ENCODE results near the gene ERLEC1. TPM values are rescaled to one million over a fixed set of nuclear protein-coding genes. Genes with fewer than 3 reads are reported as not detected.
"Not testable (repeated sequence)": the region's sequence is repeated elsewhere in the genome, so short reads cannot be mapped to it uniquely, and the experiment has no call there.

The ERLEC1 gene
- total RNA-seq, 1 donor from 2014 or later, result 44.9 TPM

GRCh38 chr2:53826587-53827397, 39.9 kb downstream of the ERLEC1 start:
- no peak overlapping the region for H3K9ac ChIP-seq (ENCODE audit: low read depth in 1 of 3, low read length in 3 of 3)
- no peak overlapping the region for H3K27ac ChIP-seq (ENCODE audit: low read depth, low read length)
- H3K27me3 ChIP-seq (ENCODE audit: control insufficient read depth in 3 of 3, insufficient read depth in 3 of 3, low read length in 3 of 3), result no peaks in the 10 kb centered on the region
- no peaks in the 10 kb centered on the region for H3K9me3 ChIP-seq (ENCODE audit: control insufficient read depth in 3 of 3, low read length in 3 of 3)
- H3K36me3 ChIP-seq (ENCODE audit: control insufficient read depth in 3 of 3, insufficient read depth in 3 of 3, low read length in 3 of 3), result peaks cover 0 to 2% (median 0%) of the 10 kb centered on the region in 3 donors
- H3K4me1 ChIP-seq (ENCODE audit: control insufficient read depth in 3 of 3, insufficient read depth in 3 of 3, low read length in 3 of 3), result peaks cover 0 to 4% (median 3%) of the 10 kb centered on the region in 3 donors
- no peak overlapping the region for H3K4me3 ChIP-seq (ENCODE audit: low read length in 3 of 3)

- Histone ChIP-seq H3K27ac (ENCODE audit: low read depth, low read length) (no peak overlapping the region), H3K9me3 (ENCODE audit: control insufficient read depth in 3 of 3, low read length in 3 of 3) (no peaks in the 10 kb centered on the region), H3K4me1 (ENCODE audit: control insufficient read depth in 3 of 3, insufficient read depth in 3 of 3, low read length in 3 of 3) (peaks cover 0 to 4% (median 3%) of the 10 kb centered on the region in 3 donors), H3K27me3 (ENCODE audit: control insufficient read depth in 3 of 3, insufficient read depth in 3 of 3, low read length in 3 of 3) (no peaks in the 10 kb centered on the region), H3K36me3 (ENCODE audit: control insufficient read depth in 3 of 3, insufficient read depth in 3 of 3, low read length in 3 of 3) (peaks cover 0 to 2% (median 0%) of the 10 kb centered on the region in 3 donors), H3K4me3 (ENCODE audit: low read length in 3 of 3) (no peak overlapping the region), H3K9ac (ENCODE audit: low read depth in 1 of 3, low read length in 3 of 3) (no peak overlapping the region)
Observed at GRCh38 chr2:53827398-53828175, 40.7 kb downstream of the ERLEC1 start.

GRCh38 chr2:53828331-53828730, 41.5 kb downstream of the ERLEC1 start:
- Histone ChIP-seq H3K9me3 (ENCODE audit: control insufficient read depth in 3 of 3, low read length in 3 of 3) (no peaks in the 10 kb centered on the region), H3K27me3 (ENCODE audit: control insufficient read depth in 3 of 3, insufficient read depth in 3 of 3, low read length in 3 of 3) (no peaks in the 10 kb centered on the region), H3K4me3 (ENCODE audit: low read length in 3 of 3) (no peak overlapping the region), H3K27ac (ENCODE audit: low read depth, low read length) (no peak overlapping the region), H3K9ac (ENCODE audit: low read depth in 1 of 3, low read length in 3 of 3) (no peak overlapping the region), H3K4me1 (ENCODE audit: control insufficient read depth in 3 of 3, insufficient read depth in 3 of 3, low read length in 3 of 3) (peaks cover 0 to 4% (median 3%) of the 10 kb centered on the region in 3 donors), H3K36me3 (ENCODE audit: control insufficient read depth in 3 of 3, insufficient read depth in 3 of 3, low read length in 3 of 3) (peaks cover 0 to 2% (median 0%) of the 10 kb centered on the region in 3 donors)

GRCh38 chr2:53829273-53829979, 42.6 kb downstream of the ERLEC1 start:
- H3K36me3 ChIP-seq (ENCODE audit: control insufficient read depth in 3 of 3, insufficient read depth in 3 of 3, low read length in 3 of 3), result peaks cover 0 to 2% (median 0%) of the 10 kb centered on the region in 3 donors
- H3K9me3 ChIP-seq (ENCODE audit: control insufficient read depth in 3 of 3, low read length in 3 of 3), result no peaks in the 10 kb centered on the region
- H3K4me3 ChIP-seq (ENCODE audit: low read length in 3 of 3), result peak overlapping the region in 1 of 3 donors; percentile 13
- no peak overlapping the region for H3K27ac ChIP-seq (ENCODE audit: low read depth, low read length)
- no peak overlapping the region for H3K9ac ChIP-seq (ENCODE audit: low read depth in 1 of 3, low read length in 3 of 3)
- H3K27me3 ChIP-seq (ENCODE audit: control insufficient read depth in 3 of 3, insufficient read depth in 3 of 3, low read length in 3 of 3), result no peaks in the 10 kb centered on the region
- peaks cover 0 to 4% (median 3%) of the 10 kb centered on the region in 3 donors for H3K4me1 ChIP-seq (ENCODE audit: control insufficient read depth in 3 of 3, insufficient read depth in 3 of 3, low read length in 3 of 3)

GRCh38 chr2:53829980-53830290, 43.1 kb downstream of the ERLEC1 start:
- H3K36me3 ChIP-seq (ENCODE audit: control insufficient read depth in 3 of 3, insufficient read depth in 3 of 3, low read length in 3 of 3); H3K27ac ChIP-seq (ENCODE audit: low read depth, low read length); H3K4me1 ChIP-seq (ENCODE audit: control insufficient read depth in 3 of 3, insufficient read depth in 3 of 3, low read length in 3 of 3); H3K27me3 ChIP-seq (ENCODE audit: control insufficient read depth in 3 of 3, insufficient read depth in 3 of 3, low read length in 3 of 3); H3K9me3 ChIP-seq (ENCODE audit: control insufficient read depth in 3 of 3, low read length in 3 of 3); H3K9ac ChIP-seq (ENCODE audit: low read depth in 1 of 3, low read length in 3 of 3): not testable (repeated sequence)
- peak overlapping the region in 1 of 3 donors; percentile 13 for H3K4me3 ChIP-seq (ENCODE audit: low read length in 3 of 3)

- Histone ChIP-seq H3K9me3 (ENCODE audit: control insufficient read depth in 3 of 3, low read length in 3 of 3) (peaks cover 0 to 2% (median 0%) of the 10 kb centered on the region in 3 donors), H3K36me3 (ENCODE audit: control insufficient read depth in 3 of 3, insufficient read depth in 3 of 3, low read length in 3 of 3) (peaks cover 0 to 3% (median 0%) of the 10 kb centered on the region in 3 donors), H3K4me1 (ENCODE audit: control insufficient read depth in 3 of 3, insufficient read depth in 3 of 3, low read length in 3 of 3) (no peaks in the 10 kb centered on the region), H3K27me3 (ENCODE audit: control insufficient read depth in 3 of 3, insufficient read depth in 3 of 3, low read length in 3 of 3) (no peaks in the 10 kb centered on the region), H3K4me3 (ENCODE audit: low read length in 3 of 3) (no peak overlapping the region), H3K9ac (ENCODE audit: low read depth in 1 of 3, low read length in 3 of 3) (no peak overlapping the region), H3K27ac (ENCODE audit: low read depth, low read length) (no peak overlapping the region)
Observed at GRCh38 chr2:53840580-53840979, 53.7 kb downstream of the ERLEC1 start.

GRCh38 chr2:53841651-53842050, 54.8 kb downstream of the ERLEC1 start:
- H3K4me1 ChIP-seq (ENCODE audit: control insufficient read depth in 3 of 3, insufficient read depth in 3 of 3, low read length in 3 of 3); H3K27ac ChIP-seq (ENCODE audit: low read depth, low read length); H3K4me3 ChIP-seq (ENCODE audit: low read length in 3 of 3); H3K9ac ChIP-seq (ENCODE audit: low read depth in 1 of 3, low read length in 3 of 3); H3K9me3 ChIP-seq (ENCODE audit: control insufficient read depth in 3 of 3, low read length in 3 of 3); H3K27me3 ChIP-seq (ENCODE audit: control insufficient read depth in 3 of 3, insufficient read depth in 3 of 3, low read length in 3 of 3); H3K36me3 ChIP-seq (ENCODE audit: control insufficient read depth in 3 of 3, insufficient read depth in 3 of 3, low read length in 3 of 3): not testable (repeated sequence)

- Histone ChIP-seq H3K9ac (ENCODE audit: low read depth in 1 of 3, low read length in 3 of 3) (no peak overlapping the region), H3K36me3 (ENCODE audit: control insufficient read depth in 3 of 3, insufficient read depth in 3 of 3, low read length in 3 of 3) (peaks cover 0 to 2% (median 0%) of the 10 kb centered on the region in 3 donors), H3K9me3 (ENCODE audit: control insufficient read depth in 3 of 3, low read length in 3 of 3) (peaks cover 0 to 2% (median 0%) of the 10 kb centered on the region in 3 donors), H3K4me1 (ENCODE audit: control insufficient read depth in 3 of 3, insufficient read depth in 3 of 3, low read length in 3 of 3) (no peaks in the 10 kb centered on the region), H3K4me3 (ENCODE audit: low read length in 3 of 3) (no peak overlapping the region), H3K27me3 (ENCODE audit: control insufficient read depth in 3 of 3, insufficient read depth in 3 of 3, low read length in 3 of 3) (no peaks in the 10 kb centered on the region), H3K27ac (ENCODE audit: low read depth, low read length) (no peak overlapping the region)
Observed at GRCh38 chr2:53842891-53843290, 56.0 kb downstream of the ERLEC1 start.

- Histone ChIP-seq H3K4me1 (ENCODE audit: control insufficient read depth in 3 of 3, insufficient read depth in 3 of 3, low read length in 3 of 3) (no peaks in the 10 kb centered on the region), H3K9ac (ENCODE audit: low read depth in 1 of 3, low read length in 3 of 3) (no peak overlapping the region), H3K27me3 (ENCODE audit: control insufficient read depth in 3 of 3, insufficient read depth in 3 of 3, low read length in 3 of 3) (no peaks in the 10 kb centered on the region), H3K27ac (ENCODE audit: low read depth, low read length) (no peak overlapping the region), H3K9me3 (ENCODE audit: control insufficient read depth in 3 of 3, low read length in 3 of 3) (peaks cover 0 to 2% (median 0%) of the 10 kb centered on the region in 3 donors), H3K4me3 (ENCODE audit: low read length in 3 of 3) (no peak overlapping the region), H3K36me3 (ENCODE audit: control insufficient read depth in 3 of 3, insufficient read depth in 3 of 3, low read length in 3 of 3) (no peaks in the 10 kb centered on the region)
Observed at GRCh38 chr2:53843595-53843994, 56.8 kb downstream of the ERLEC1 start.

Data from skeletal muscle tissue (tissue), 4 donors.